HFF-Myc (cell line): ENCODE results near the gene TAAR2.
A peak's percentile ranks its signal among the peaks of the same experiment; 100 is the strongest.

Source experiments
- DNase-seq: peaks from one replicate; pipeline ENCODE4 v3.0.0-alpha.2; 2011; ENCODE audit warnings: low read depth; ENCODE audit errors: extremely low read depth
- H3K4me3 ChIP-seq: replicated peaks from 2 replicates; pipeline ENCODE4 v1.5.1; 2011; ENCODE audit warnings: low read depth, mild to moderate bottlenecking, control low read depth, low read length
- TF ChIP-seq, protein P1 (sequence below): IDR thresholded peaks from 2 replicates; pipeline ENCODE4 v1.5.1; 2012; ENCODE audit warnings: mild to moderate bottlenecking, low read depth, low read length, control low read depth; ENCODE audit errors: missing control alignments

TAAR2 gene

DNA sequence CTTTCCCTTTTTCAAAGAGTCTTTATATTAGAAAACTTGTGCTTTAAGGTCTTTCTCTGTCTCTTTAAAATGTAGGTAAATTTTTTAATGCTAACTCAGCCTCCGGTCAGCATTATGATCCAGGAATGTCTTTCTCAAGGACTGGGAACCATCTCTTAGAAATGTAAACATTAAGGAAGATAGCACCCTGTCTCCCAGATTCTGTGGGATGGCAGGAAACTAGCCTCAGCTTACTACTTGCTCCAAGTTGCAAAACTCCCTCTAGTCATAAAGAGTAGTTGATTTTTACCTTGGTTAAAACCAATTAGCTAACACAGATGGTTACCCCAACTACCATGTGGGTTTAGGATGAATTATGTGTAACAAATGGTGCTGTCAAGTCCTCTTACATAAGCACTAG, 39.6 kb upstream of the TAAR2 start:
- TF ChIP-seq, protein P1, sequence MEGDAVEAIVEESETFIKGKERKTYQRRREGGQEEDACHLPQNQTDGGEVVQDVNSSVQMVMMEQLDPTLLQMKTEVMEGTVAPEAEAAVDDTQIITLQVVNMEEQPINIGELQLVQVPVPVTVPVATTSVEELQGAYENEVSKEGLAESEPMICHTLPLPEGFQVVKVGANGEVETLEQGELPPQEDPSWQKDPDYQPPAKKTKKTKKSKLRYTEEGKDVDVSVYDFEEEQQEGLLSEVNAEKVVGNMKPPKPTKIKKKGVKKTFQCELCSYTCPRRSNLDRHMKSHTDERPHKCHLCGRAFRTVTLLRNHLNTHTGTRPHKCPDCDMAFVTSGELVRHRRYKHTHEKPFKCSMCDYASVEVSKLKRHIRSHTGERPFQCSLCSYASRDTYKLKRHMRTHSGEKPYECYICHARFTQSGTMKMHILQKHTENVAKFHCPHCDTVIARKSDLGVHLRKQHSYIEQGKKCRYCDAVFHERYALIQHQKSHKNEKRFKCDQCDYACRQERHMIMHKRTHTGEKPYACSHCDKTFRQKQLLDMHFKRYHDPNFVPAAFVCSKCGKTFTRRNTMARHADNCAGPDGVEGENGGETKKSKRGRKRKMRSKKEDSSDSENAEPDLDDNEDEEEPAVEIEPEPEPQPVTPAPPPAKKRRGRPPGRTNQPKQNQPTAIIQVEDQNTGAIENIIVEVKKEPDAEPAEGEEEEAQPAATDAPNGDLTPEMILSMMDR, result no peak
- no peak for DNase-seq
- no peak overlapping the region for H3K4me3 ChIP-seq

DNA sequence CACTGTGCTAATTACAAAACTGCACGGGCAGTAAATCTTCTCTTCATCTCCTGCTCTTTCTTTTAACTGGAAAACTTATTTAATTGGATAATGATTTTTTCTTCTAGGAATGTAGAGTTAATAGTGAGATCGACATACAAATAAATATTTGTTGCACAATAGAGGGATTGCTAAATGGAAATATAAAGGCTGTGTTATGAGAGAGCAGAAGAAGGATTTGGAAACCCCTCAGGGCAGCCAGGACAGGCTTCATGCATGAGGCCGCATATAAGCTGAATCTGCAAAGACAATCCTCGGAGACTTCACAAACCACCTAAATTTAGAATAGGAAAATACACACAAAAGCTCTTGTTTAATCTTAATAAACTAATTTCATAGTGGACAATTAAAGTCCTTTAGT, 37.8 kb upstream of the TAAR2 start:
- H3K4me3 ChIP-seq, result no peak overlapping the region
- TF ChIP-seq, protein P1, result no peak
- DNase-seq, result no peak

DNA sequence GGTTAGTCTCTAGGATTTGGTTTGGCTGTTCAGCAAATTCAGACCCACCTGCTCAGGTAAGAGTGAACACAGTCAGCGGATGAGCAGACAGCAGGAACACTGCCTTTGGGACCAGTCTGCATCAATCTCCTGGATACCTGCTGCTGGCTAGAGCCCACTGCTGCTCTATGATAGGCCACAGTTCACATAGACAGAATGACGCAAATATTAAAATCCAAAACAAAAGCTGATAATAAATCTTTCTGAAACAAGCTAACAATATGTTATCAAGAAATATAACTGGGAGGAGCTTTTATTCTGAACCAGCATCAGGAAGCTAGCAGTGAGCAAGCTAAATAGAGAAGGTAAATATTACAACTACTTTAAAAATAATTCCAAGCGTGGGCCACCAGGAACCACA, 35.0 kb upstream of the TAAR2 start, which contains the start of gene TAAR1:
TSS of gene TAAR1 (minus strand) at position 101 of the 400 bp plus-strand sequence. CDS start 13,179 bp downstream, outside the sequence.
- DNase-seq, result no peak
- H3K4me3 ChIP-seq, result no peak within 1 kb of the TSS
- TF ChIP-seq, protein P1, result no peak

DNA sequence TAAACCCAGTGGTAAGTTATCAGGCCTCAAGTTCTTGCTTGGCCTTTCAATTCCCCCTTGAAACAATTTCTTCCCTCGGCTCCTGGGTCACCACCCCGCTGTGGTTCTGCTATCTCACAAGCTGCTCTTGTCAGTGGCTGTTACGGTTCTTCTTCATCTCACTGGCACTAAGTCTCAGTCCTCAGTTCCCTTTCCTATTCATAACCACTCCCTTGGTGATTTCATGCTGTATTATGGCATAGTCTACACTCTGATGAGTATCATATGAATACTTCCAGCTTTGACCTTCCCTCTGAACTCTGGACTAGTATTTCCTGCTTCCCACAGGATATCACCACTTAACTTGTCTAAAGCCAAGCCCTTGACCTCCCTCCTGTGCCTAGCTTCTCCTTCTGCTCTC, 27.0 kb upstream of the TAAR2 start:
- DNase-seq, result no peak
- TF ChIP-seq, protein P1, result no peak
- no peak overlapping the region for H3K4me3 ChIP-seq

DNA sequence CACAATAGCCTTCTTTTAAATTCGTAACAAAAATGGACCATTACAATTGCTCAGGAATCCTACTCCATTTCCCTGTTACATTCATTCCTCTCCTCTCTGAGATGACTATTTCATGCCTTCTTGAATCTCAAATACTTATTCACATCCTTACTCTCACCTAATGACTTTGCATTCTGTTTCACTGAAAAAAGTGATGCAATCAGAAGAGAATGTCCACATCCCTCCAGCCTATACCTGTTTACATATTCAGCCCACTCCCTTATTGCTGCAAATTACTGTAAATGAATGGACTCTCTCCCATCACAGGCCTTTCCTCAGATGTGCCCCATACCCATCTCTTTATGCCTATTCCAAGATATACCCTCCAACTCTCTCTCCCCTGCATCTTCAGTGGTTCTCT, 26.4 kb upstream of the TAAR2 start:
- no peak for DNase-seq
- no peak overlapping the region for H3K4me3 ChIP-seq
- TF ChIP-seq, protein P1, result no peak

DNA sequence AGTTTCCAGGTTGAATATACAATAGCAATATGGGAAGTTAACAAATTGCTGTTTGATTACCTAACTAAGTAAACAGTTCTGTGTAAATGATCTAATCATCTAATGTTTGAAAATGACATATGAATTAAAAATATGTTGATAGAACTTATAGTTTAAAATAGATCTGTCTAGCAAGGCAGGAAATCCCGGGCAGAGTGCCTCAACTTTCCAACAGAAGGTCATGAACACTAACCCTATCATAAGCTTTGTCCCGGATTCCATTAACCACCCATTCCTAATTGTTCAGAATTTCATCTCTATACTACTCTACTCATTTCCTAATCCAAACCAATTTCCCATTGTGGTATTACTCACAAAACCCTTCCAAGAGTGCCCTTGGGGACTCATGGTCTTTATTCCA, 24.8 kb upstream of the TAAR2 start:
- no peak for DNase-seq
- TF ChIP-seq, protein P1, result no peak
- H3K4me3 ChIP-seq, result no peak overlapping the region

DNA sequence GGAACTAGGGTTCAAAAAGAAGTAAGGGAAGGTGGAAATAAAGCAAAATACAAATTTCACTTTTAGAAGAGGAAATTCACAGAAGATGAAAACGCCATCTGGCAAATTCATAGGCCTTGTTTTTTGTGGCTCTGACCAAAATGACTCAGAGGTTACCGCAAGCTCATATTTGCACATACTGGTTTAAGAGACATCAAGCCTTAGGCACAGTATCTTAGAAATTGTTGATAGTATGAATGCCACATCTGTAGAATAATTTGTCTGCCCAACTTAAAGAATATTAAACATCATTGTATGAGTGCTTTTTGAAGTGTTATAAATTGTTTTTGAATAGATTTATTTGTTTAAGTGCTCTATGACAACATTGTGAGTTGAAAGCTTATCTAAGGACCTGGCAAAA, 24.3 kb upstream of the TAAR2 start:
- DNase-seq, result peak; percentile 6
- H3K4me3 ChIP-seq, result no peak overlapping the region
- TF ChIP-seq, protein P1, result no peak
